Measurements from ENCODE around the gene HTR3E.
"Not testable (repeated sequence)": the region's sequence is repeated elsewhere in the genome, so short reads cannot be mapped to it uniquely, and the experiment has no call there.

HTR3E gene

GRCh38 chr3:184142199-184142598 lies 45.3 kb downstream of the HTR3E start:
- H3K27ac ChIP-seq, result no peak overlapping the region
- no peak overlapping the region for H3K4me3 ChIP-seq
- no peak for TF ChIP-seq CTCF (IDR thresholded peaks at IDR 0.05)
- no peak for DNase-seq (ENCODE audit: low spot score)

- no peak for TF ChIP-seq CTCF (IDR thresholded peaks at IDR 0.05)
- no peak for DNase-seq (ENCODE audit: low spot score)
- no peak overlapping the region for H3K4me3 ChIP-seq
- H3K27ac ChIP-seq, result no peak overlapping the region
Observed at GRCh38 chr3:184143327-184143726, 46.5 kb downstream of the HTR3E start.

- no peak for DNase-seq (ENCODE audit: low spot score)
- Histone ChIP-seq H3K27ac (no peak overlapping the region), H3K4me3 (no peak overlapping the region)
- TF ChIP-seq CTCF (IDR thresholded peaks at IDR 0.05), result no peak
Observed at GRCh38 chr3:184144505-184144904, 47.6 kb downstream of the HTR3E start.

- DNase-seq (ENCODE audit: low spot score), result no peak
- TF ChIP-seq CTCF (IDR thresholded peaks at IDR 0.05), result no peak
- Histone ChIP-seq H3K27ac (no peak overlapping the region), H3K4me3 (no peak overlapping the region)
Observed at GRCh38 chr3:184145111-184145524, 48.3 kb downstream of the HTR3E start.

GRCh38 chr3:184145751-184146270 lies 48.9 kb downstream of the HTR3E start:
- no peak for TF ChIP-seq CTCF (IDR thresholded peaks at IDR 0.05)
- H3K4me3 ChIP-seq, result no peak overlapping the region
- no peak overlapping the region for H3K27ac ChIP-seq
- no peak for DNase-seq (ENCODE audit: low spot score)

- Histone ChIP-seq H3K27ac (no peak overlapping the region), H3K4me3 (no peak overlapping the region)
- no peak for TF ChIP-seq CTCF (IDR thresholded peaks at IDR 0.05)
- DNase-seq (ENCODE audit: low spot score), result no peak
Observed at GRCh38 chr3:184148076-184148475, 51.2 kb downstream of the HTR3E start.

- DNase-seq (ENCODE audit: low spot score), result no peak
- H3K27ac ChIP-seq, result no peak overlapping the region
- TF ChIP-seq CTCF (IDR thresholded peaks at IDR 0.05), result no peak
- H3K4me3 ChIP-seq, result no peak overlapping the region
Observed at GRCh38 chr3:184149123-184149522, 52.3 kb downstream of the HTR3E start.

GRCh38 chr3:184149770-184150169 lies 52.9 kb downstream of the HTR3E start:
- H3K4me3 ChIP-seq; H3K27ac ChIP-seq; DNase-seq (ENCODE audit: low spot score): not testable (repeated sequence)

Data from coronary artery (tissue), 2 donors.